T47D (cell line): Measurements from ENCODE around the gene SPAG17.

Experiments
- DNase-seq, 2 experiments: peaks; one replicate each; pipeline versions ENCODE4 v3.0.0 to v3.0.0-alpha.2; 2011 to 2012; ENCODE audit warnings: low read depth in 1 of 2, low spot score in 1 of 2
- JUND ChIP-seq: IDR thresholded peaks from 2 replicates; pipeline ENCODE4 v1.6.1; 2012; ENCODE audit warnings: low read depth
- in situ Hi-C: cut with HindIII; loops from 2 replicates; pipeline ENCODE4 v1.10.0; 2016; ENCODE audit warnings: low sequenced_read_pairs, low pct_unique_long_range_greater_than_20kb

SPAG17 gene

DNA sequence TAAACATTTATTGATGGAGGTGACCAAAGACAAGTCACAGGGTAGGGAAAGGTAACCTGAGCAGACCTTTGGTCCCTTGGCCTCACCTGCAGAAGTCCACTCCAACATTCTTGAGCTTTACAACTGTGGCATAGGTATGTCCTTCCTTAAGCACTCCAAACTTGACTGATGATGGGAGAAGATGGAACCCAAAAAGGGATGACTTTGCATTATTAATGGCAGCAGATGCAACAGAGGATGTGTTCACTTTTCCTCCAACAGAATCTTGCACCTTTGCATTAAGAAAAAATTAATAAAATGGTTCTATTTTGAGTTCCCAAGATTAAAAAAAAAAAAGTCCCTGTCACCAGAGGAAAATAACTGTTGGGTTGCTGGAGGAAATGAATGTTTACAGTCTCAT lies 213.3 kb downstream of the SPAG17 start:
- TF ChIP-seq JUND, result no peak
- DNase-seq, result no peak
- in situ Hi-C loops, result no loop called here

DNA sequence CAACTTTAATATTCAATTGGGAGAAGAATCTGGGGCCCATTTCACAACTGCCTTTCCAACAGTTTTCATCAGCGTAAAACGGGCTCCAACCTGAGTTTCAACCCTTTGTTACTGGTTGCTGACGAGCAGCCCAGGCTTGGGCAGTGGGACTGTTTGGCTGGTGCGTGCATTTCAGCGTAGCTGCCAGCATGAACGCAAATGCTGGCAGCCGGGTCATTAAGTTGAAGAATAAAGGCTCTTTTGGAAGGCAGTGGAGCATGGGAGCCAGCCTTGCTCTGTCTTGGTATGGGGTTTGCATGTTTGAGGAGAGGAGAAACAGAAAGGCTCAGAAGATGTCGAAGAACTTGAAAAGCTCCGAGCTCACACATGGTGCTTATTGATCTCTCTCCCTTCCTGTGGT lies 214.8 kb downstream of the SPAG17 start:
- in situ Hi-C loops, result no loop called here
- TF ChIP-seq JUND, result no peak
- DNase-seq, result no peak

- DNase-seq, result peak in 1 of 2 experiments; percentile 37
- in situ Hi-C loops, result no loop called here
- no peak for TF ChIP-seq JUND
These were observed 217.1 kb downstream of the SPAG17 start for GRCh38 chr1:117967881-117968280.

DNA sequence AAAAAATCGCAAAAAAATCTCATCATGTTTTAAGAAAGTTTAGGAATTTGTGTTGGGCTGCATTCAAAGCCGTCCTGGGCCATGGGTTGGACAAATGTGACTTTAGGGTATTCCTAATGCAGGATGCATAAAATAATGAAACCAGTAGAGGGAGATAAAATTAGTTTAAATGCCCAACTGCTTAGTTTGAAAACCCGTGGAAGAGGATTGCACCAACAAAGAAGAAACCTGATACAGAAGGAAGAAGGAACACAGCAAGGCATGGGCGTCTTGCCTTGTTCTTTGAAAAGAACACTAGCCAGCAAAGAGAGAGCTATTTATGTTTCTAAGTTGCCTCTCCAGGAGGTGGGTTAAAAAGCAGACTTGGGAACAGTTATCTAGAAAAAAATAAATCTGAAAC lies 217.6 kb downstream of the SPAG17 start:
- peak in 1 of 2 experiments; percentile 41 for DNase-seq
- TF ChIP-seq JUND, result no peak
- in situ Hi-C loops, result no loop called here

- no peak for TF ChIP-seq JUND
- DNase-seq, result no peak
- in situ Hi-C loops, result no loop called here
These were observed 220.6 kb downstream of the SPAG17 start for GRCh38 chr1:117964290-117965038.

- DNase-seq, result no peak
- no peak for TF ChIP-seq JUND
- in situ Hi-C loops, result no loop called here
These were observed 225.7 kb downstream of the SPAG17 start for GRCh38 chr1:117959364-117959763.

GRCh38 chr1:117952386-117952785 lies 232.6 kb downstream of the SPAG17 start:
- no peak for DNase-seq
- no peak for TF ChIP-seq JUND
- in situ Hi-C loops, result no loop called here

- in situ Hi-C loops, result no loop called here
- TF ChIP-seq JUND, result no peak
These were observed 242.7 kb downstream of the SPAG17 start for GRCh38 chr1:117942293-117942692.

DNA sequence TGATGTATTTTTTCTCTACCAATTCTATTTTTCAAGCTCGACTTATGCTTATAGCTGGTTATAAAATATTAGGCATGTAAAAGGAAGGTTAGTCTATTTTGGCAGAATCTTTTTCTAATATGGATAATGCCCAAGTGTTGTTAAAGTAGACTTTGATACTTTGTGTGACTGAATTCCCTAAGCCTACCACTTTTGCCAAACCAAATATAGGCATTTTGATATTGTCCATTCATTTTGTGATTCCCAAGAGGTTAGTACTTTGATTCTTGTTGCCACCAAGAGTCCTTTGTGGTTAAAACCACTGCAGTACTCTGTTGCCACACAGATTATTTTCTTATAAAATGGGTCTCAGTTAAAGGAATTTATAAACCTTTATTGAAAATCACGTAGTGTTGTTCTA lies 251.3 kb downstream of the SPAG17 start:
- no peak for TF ChIP-seq JUND

More at GRCh38 chr1:117942293-117942692, 242.7 kb downstream of the SPAG17 start:
- no peak for DNase-seq

GRCh38 chr1:117932576-117932975 lies 252.5 kb downstream of the SPAG17 start:
- no peak for TF ChIP-seq JUND
- in situ Hi-C loops, result no loop called here
- DNase-seq, result no peak

More for the DNA sequence above, 251.3 kb downstream of the SPAG17 start:
- in situ Hi-C loops, result no loop called here
- no peak for DNase-seq

DNA sequence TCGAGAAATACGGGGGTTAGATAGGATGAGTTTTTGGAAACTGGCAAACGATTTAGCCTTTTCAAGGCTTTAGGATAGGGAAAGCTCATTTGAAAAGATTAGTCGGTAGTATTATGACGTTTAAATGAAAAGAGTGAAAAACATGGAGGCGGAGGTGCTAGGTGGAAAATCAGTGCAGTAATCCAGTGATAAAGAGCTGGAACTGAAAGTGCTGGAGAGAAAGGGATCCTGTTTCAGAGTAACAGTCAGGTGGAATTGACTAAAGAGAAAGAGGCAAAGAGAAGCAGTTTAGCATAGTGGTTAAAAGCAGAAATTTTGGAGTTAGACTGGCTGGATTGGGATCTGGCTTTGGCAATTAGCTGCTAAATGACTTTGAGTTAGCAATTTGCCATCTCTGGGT lies 254.5 kb downstream of the SPAG17 start:
- in situ Hi-C loops, result no loop called here
- TF ChIP-seq JUND, result no peak
- no peak for DNase-seq

DNA sequence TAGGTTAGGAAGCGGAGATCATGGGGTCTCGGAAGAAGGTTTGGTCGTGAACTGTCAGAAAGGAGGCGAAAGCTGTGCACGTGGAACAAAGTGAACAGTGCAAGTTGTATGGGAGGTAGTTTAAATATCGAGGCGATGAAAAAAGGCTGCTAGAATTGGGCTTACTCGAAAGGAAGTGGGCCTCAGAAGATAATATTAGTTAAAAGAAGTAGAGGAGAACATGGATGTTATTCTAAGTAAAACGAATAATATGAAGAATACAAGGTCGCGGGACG lies 254.9 kb downstream of the SPAG17 start:
- TF ChIP-seq JUND, result no peak
- in situ Hi-C loops, result no loop called here
- DNase-seq, result no peak

DNA sequence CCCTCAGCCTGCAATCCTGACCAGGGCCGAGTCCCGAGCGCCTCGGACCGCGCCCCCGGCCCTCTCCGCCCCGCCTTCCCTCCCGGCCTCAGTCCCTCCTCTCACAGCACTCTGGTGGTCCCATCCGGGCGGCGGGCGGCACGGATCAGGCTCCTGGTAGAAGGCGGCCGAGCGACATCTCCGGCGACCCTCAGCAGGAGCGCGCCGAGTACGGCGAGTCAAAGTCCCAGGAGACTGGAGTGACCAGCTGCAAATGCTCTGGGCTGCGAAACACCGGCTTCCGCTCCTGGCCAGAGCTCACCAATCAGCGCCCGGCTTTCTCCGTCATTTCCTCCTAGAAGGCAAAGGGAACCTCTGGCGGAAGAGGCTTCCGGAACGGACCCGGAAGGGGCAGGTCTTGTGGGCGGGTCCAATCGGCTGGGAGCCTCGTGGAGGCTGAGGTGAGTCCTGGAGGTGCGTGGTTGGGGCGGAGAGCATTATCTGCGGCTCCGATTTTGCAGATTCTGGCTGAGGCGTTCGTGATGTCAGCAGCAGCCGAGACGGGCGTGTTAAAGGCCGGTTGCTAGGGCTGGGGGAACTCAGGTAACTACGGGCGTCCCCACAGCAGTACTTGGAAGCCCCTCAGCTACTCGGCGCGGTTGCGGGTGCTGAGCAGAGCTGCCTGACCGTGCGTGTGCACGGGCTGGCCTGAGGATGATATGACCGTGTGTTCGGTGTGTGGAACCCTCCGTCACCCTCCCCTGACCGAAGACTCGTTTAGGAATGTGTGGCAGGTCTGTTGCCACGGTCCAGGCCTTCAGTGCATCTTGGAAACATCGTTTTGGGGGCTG lies 255.5 kb downstream of the SPAG17 start, which contains the start of the genes GDAP2 and WDR3:
Gene GDAP2 (minus strand): TSS at position 279 of the 830 bp plus-strand sequence. CDS start 9,264 bp downstream, outside the sequence.
Gene WDR3 (plus strand): TSS at position 397 of the 830 bp plus-strand sequence. CDS start 3,581 bp downstream, outside the sequence.
- no peak for TF ChIP-seq JUND
- DNase-seq, result peak; percentile 75 to 96
- in situ Hi-C loops, result no loop called here
